NK-92 (cell line): Measurements from ENCODE around the gene PAAF1.

Source experiments
- DNase-seq: peaks from one replicate; lab custom pipeline; 2025; ENCODE audit not compliant: unreplicated experiment; lab: John Stamatoyannopoulos, UW

PAAF1 gene

GRCh38 chr11:73969991-73970800 lies 93.4 kb downstream of the PAAF1 start:
- DNase-seq = no peak

GRCh38 chr11:73971175-73971719 lies 94.4 kb downstream of the PAAF1 start:
- DNase-seq = no peak

GRCh38 chr11:73972187-73972586 lies 95.4 kb downstream of the PAAF1 start:
- no peak for DNase-seq

- no peak for DNase-seq
Measured at GRCh38 chr11:73972620-73973449, 96.0 kb downstream of the PAAF1 start.

- no peak for DNase-seq
Measured at GRCh38 chr11:73974604-73975478, 98.0 kb downstream of the PAAF1 start.

- DNase-seq = no peak
Measured at GRCh38 chr11:73975479-73975757, 98.6 kb downstream of the PAAF1 start.

- no peak for DNase-seq
Measured at GRCh38 chr11:73976451-73977151, 99.8 kb downstream of the PAAF1 start.

- DNase-seq = no peak
Measured at GRCh38 chr11:73977856-73978519, 101.2 kb downstream of the PAAF1 start.

- DNase-seq = no peak
Measured at GRCh38 chr11:73978576-73979086, 101.8 kb downstream of the PAAF1 start.

GRCh38 chr11:73980001-73980961 lies 103.5 kb downstream of the PAAF1 start:
- peak; percentile 13 for DNase-seq
